ENCODE data around the gene TCP11X2. TPM values are rescaled to one million over a fixed set of nuclear protein-coding genes. Genes with fewer than 3 reads are reported as not detected.

TCP11X2 gene
- total RNA-seq, result not detected in 2 replicates

GRCh38 chrX:102471762-102472220 is at the start of gene TCP11X2:
Gene TCP11X2, minus strand, starts transcription at chrX:102471812.

GRCh38 chrX:102515975-102516941 is 44.6 kb upstream of the TCP11X2 start, which contains the start of gene TMSB15A:
Gene TMSB15A, minus strand, starts transcription at chrX:102516739.

GRCh38 chrX:102439908-102440307 is 31.7 kb downstream of the TCP11X2 start, which contains the start of gene NXF2B:
Gene NXF2B, minus strand, starts transcription at chrX:102440008. Its CDS starts 59,972 bp downstream, at chrX:102380036.

Other genes starting within 250 kb of the TCP11X2 start
- gene NXF2, start 224.6 kb downstream of the TCP11X2 start, total RNA-seq, result not detected in 2 replicates
- gene NXF2B, start 31.8 kb downstream of the TCP11X2 start, total RNA-seq, result not detected in 2 replicates
- 0.85 and 0.92 TPM in 2 replicates for gene TMSB15A, start 44.9 kb upstream of the TCP11X2 start, total RNA-seq
- gene ARMCX5, start 127.7 kb upstream of the TCP11X2 start, total RNA-seq, result 17.9 and 18.0 TPM in 2 replicates
- 4.0 and 8.9 TPM in 2 replicates for gene GPRASP1, start 179.7 kb upstream of the TCP11X2 start, total RNA-seq
- 13.8 and 16.0 TPM in 2 replicates for gene GPRASP2, start 240.6 kb upstream of the TCP11X2 start, total RNA-seq
- 3.7 and 5.0 TPM in 2 replicates for gene GPRASP3, start 248.9 kb upstream of the TCP11X2 start, total RNA-seq